Motor neuron (in vitro differentiated cells): ENCODE measurements around the gene INPP5D. TPM values are rescaled to one million over a fixed set of nuclear protein-coding genes. Genes with fewer than 3 reads are reported as not detected.
"Not testable (repeated sequence)": the region's sequence is repeated elsewhere in the genome, so short reads cannot be mapped to it uniquely, and the experiment has no call there.

Source experiments
- ATAC-seq, 8 experiments: fragments of 200-7000 bp; cut with Tn5 transposase; replicated peaks in 6 of 8; 2 replicates each; pipeline ENCODE4 v1.8.0; 2021; ENCODE audit warnings: mild to moderate bottlenecking in 8 of 8, moderate library complexity in 8 of 8
- H3K27ac ChIP-seq, 2 donors: fragments of 250-450 bp; sonication (Bioruptor Pico); 2 replicates each; pipeline ENCODE4 v1.9.0; 2021; ENCODE audit warnings: antibody characterized with exemption in 2 of 2, mild to moderate bottlenecking in 2 of 2, moderate library complexity in 1 of 2
- H3K4me1 ChIP-seq, 2 donors: fragments of 250-450 bp; sonication (Bioruptor Pico); replicated peaks in 1 of 2; 2 replicates each; pipeline ENCODE4 v1.6.1; 2021; ENCODE audit warnings: antibody characterized with exemption in 2 of 2, mild to moderate bottlenecking in 2 of 2, moderate library complexity in 1 of 2
- H3K4me3 ChIP-seq, 5 donors: fragments of 250-450 bp; sonication (Bioruptor Pico); 2 replicates each; pipeline ENCODE4 v1.9.0; 2021; ENCODE audit warnings: antibody characterized with exemption in 5 of 5, mild to moderate bottlenecking in 5 of 5, moderate library complexity in 4 of 5
- WGBS, 10 experiments: fragments of 450-650 bp; shearing (Covaris generic); methylation state at CpG; one replicate each; pipeline ENCODE4 v1.0.0; 2022; 5-methylcytosine and 5-hydroxymethylcytosine counted together
- in situ Hi-C, 9 experiments: fragments of 400-800 bp; cut with MboI; loops; one replicate each; pipeline ENCODE4 v1.15.0; 2021; ENCODE audit warnings: low sequenced_read_pairs in 9 of 9, low pct_unique_long_range_greater_than_20kb in 2 of 9; ENCODE audit not compliant: unreplicated experiment in 9 of 9
- total RNA-seq, 8 experiments: library from RNA; unstranded; fragments of 300-600 nt; gene quantifications; 2 replicates each; pipeline versions ENCODE4 v1.2.3 to v1.2.4, GENCODE V29; 2022

INPP5D gene
- total RNA-seq, 8 experiments from 2014 or later: 2.0 to 8.5 (median 3.8) TPM

DNA sequence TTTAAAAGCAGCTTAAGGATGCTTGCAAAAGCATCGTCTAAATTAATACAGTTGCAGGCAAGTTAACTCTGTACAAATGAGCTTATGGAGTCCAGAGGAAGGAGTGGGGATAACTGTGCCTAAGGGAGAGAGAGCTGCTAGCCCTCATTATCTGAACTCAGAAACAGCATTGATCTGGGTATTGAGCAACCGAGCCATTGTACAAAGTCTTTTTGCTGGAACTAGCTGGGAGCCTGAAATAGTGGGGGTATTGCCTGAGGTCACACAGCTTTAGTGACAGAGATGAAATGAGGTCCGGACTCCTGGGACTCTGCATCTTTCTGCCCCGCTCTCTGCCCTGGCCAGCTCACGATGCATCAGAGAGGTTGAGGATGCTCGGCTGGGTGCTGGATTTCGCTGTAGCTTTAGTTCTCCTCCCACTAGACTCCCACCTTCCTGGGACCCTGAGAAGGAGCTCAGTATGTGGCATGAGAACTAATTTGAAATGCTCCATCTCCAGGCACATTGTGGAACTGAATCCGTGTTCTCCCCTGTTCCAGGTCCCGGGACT lies 123.8 kb downstream of the INPP5D start:
- WGBS, 10 experiments: 20 to 90% (median 78%) methylated on average over 1 to 4 of the region's 9 CpGs; no CpG with 5 or more reads in 2 of the 10 experiments
- H3K27ac ChIP-seq: no peak overlapping the region
- no peak for ATAC-seq
- in situ Hi-C loops: no loop called here
- H3K4me1 ChIP-seq: peaks cover 3 to 26% of the 10 kb centered on the region in 2 donors
- H3K4me3 ChIP-seq: no peak overlapping the region

DNA sequence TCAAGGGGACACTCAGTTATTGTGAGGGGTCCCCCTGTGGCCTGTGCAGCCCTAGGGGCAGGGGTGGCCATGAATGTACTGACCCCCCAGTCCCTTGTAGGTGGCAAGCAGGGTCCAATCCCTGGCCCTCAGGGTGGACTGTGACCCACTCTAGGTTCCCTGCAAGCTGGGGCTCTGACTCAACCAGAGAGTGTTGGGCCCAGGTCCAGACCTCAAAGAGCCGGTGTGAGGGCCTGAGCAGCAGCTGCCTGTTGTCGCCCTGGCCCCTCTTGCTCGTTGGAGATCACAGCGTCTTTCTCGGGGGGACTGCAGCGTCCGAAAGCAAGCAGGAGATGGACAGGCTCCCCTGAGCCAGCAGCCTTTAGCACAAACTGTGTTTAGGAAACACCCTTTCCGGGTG lies 124.5 kb downstream of the INPP5D start:
- Histone ChIP-seq H3K4me3 (no peak overlapping the region), H3K4me1 (peaks cover 3 to 31% of the 10 kb centered on the region in 2 donors), H3K27ac (no peak overlapping the region)
- WGBS, 10 experiments: 20 to 100% (median 72%) methylated on average over 1 of the region's 8 CpGs; no CpG with 5 or more reads in 6 of the 10 experiments
- ATAC-seq: no peak
- in situ Hi-C loops: no loop called here

DNA sequence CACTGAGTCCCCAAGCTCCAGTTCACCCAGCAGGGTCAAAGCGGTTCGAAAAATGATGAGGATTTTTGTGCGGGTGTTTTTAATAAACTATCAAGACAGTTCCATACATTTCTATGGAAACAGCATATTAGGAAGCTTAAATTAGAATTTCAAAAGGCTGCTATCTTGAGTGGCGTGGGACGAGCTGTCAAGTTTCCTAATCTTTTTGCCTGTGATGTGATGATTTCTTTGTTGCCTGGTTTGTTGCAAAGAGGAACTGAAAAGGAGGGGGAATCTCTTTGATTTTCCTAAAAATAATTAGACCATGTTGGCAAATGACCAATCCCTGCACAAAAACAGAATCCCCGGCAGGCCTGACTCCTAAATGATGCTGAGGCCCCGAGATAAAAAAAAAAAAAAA lies 125.2 kb downstream of the INPP5D start:
- in situ Hi-C loops: no loop called here
- ATAC-seq: no peak
- Histone ChIP-seq H3K4me3 (no peak overlapping the region), H3K27ac (no peak overlapping the region), H3K4me1 (peaks cover 3 to 31% of the 10 kb centered on the region in 2 donors)
- WGBS, 10 experiments: 66 to 100% (median 81%) methylated on average over 2 to 7 of the region's 7 CpGs

DNA sequence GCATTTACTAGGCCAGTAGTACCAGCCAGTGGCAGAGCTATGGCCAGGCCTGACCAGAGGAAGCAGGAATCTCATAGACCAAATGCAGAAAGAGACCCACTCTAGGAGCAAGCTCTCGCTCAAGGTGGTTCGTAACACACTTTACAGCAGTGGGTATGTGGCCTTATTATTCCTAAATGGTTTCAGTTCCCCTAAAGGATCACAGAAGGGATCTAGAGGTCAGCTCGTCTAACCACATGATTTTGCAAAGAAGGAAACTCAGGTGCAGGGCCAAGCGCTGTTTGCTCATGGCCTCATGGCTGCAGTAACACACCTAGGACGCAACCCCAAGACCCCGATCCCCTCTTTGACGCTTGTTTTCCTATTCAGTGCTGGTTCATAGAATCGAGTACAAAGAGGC lies 125.8 kb downstream of the INPP5D start:
- in situ Hi-C loops: no loop called here
- ATAC-seq: no peak
- Histone ChIP-seq H3K27ac (no peak overlapping the region), H3K4me1 (peaks cover 3 to 31% of the 10 kb centered on the region in 2 donors), H3K4me3 (no peak overlapping the region)
- 62 to 100% (median 88%) methylated on average over 1 to 6 of the region's 8 CpGs; no CpG with 5 or more reads in 4 of the 10 experiments for whole genome bisulfite sequencing, 10 experiments

DNA sequence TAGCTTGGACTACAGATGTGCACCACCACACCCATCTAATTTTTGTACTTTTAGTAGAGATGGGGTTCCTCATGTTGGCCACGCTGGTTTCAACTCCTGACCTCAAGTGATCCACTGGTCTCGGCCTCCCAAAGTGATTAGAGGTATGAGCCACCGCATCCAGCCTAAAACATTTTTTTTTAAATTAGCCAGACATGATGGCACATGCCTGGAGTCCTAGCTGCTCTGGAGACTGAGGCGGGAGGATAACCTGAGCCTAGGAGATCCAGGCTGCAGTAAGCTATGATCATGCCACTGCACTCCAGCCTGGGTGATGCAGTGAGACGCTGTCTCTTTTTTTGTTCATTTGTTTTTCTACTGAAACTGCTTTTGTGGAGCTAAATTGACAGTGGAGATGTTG lies 126.7 kb downstream of the INPP5D start:
- 83 to 100% (median 93%) methylated on average over 1 to 3 of the region's 5 CpGs; no CpG with 5 or more reads in 5 of the 10 experiments for WGBS, 10 experiments
- Histone ChIP-seq H3K4me3 (no peak overlapping the region), H3K4me1 (peaks cover 3 to 38% of the 10 kb centered on the region in 2 donors), H3K27ac (no peak overlapping the region)
- ATAC-seq: no peak
- in situ Hi-C loops: no loop called here

DNA sequence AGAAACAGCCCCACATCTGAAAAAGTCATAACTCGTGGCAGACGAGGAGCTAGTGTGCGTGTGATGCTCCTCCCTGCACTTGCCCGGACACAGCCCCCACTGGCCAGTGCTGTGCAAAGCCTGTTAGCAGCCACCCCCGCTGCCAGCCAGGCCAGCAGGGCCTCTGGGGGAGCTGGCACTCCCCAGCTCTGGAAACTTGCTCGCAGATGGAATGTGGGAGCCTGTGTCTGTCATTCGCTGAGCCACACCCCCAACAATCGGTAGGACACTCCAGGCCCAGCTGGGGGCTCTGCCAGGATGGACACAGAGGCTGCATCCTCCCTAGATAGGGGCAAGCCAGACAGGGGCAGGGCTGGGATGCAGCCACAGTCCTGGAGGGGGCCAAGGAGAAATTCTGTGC lies 128.9 kb downstream of the INPP5D start:
- no peak overlapping the region for H3K27ac ChIP-seq
- peaks cover 3 to 36% of the 10 kb centered on the region in 2 donors for H3K4me1 ChIP-seq
- ATAC-seq: peak in 4 of 8 experiments; percentile 56 to 84 (median 72)
- H3K4me3 ChIP-seq: no peak overlapping the region
- in situ Hi-C loops: no loop called here
- WGBS, 10 experiments: 60 to 95% (median 75%) methylated on average over 1 to 3 of the region's 8 CpGs; no CpG with 5 or more reads in 6 of the 10 experiments

DNA sequence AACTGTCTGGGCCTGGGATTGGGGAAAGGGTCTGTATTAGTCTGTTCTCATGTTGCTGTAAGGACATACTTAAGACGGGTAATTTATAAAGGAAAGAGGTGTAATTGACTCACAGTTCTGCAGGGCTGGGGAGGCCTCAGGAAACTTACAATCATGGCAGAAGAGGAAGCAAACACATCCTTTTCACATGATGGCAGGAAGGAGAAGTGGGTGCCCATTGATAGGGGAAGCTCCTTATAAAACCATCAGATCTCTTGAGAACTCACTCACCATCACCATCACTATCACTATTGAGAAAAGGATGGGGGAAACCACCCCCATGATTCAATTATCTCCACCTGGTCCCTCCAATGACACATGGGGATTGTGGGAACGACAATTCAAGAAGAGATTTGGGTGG lies 130.9 kb downstream of the INPP5D start:
- ATAC-seq, in situ Hi-C loops, H3K27ac ChIP-seq, H3K4me3 ChIP-seq: not testable (repeated sequence)
- H3K4me1 ChIP-seq: peaks cover 0 to 29% of the 10 kb centered on the region in 2 donors
- 33 to 100% (median 65%) methylated on average over 1 to 2 of the region's 2 CpGs; no CpG with 5 or more reads in 4 of the 10 experiments for WGBS, 10 experiments

DNA sequence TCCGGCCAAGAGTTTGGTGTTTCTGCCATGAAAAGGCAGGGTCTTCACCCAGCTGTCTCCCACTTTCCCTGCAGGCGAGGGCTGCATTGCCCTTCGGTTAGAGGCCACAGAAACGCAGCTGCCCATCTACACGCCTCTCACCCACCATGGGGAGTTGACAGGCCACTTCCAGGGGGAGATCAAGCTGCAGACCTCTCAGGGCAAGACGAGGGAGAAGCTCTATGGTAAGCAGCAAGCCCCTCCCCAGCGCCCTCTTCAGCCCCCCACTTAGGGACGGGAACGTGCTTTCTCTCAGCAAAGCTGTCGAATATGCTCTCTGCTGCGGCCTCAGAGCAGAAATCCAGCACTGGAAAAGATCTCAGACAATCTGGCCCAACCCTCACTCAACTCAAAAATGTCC lies 133.6 kb downstream of the INPP5D start:
- no peak for ATAC-seq
- Histone ChIP-seq H3K27ac (no peak overlapping the region), H3K4me3 (no peak overlapping the region), H3K4me1 (peaks cover 0 to 15% of the 10 kb centered on the region in 2 donors)
- in situ Hi-C loops: no loop called here
- 60 to 100% (median 85%) methylated on average over 1 to 4 of the region's 11 CpGs; no CpG with 5 or more reads in 3 of the 10 experiments for whole genome bisulfite sequencing, 10 experiments

DNA sequence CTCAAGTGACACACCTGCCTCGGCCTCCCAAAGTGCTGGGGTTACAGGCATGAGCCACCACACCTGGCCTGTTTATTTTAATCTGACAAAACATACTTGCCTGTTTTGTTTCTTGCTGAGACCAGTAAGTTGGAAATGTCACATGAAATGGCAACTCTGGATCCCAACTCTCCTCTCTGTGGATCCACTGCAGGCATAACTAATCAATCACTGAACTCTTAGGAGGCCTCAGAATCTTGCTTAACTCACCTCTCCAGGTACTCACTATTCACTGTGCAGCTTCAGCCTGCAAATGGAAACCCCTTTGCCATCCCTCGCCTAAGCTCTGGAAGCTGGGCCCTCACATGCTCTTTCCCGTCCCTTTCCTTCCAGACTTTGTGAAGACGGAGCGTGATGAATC lies 134.9 kb downstream of the INPP5D start:
- no peak for ATAC-seq
- in situ Hi-C loops: no loop called here
- WGBS, 10 experiments: 70 to 100% (median 82%) methylated on average over 1 to 2 of the region's 5 CpGs; no CpG with 5 or more reads in 6 of the 10 experiments

DNA sequence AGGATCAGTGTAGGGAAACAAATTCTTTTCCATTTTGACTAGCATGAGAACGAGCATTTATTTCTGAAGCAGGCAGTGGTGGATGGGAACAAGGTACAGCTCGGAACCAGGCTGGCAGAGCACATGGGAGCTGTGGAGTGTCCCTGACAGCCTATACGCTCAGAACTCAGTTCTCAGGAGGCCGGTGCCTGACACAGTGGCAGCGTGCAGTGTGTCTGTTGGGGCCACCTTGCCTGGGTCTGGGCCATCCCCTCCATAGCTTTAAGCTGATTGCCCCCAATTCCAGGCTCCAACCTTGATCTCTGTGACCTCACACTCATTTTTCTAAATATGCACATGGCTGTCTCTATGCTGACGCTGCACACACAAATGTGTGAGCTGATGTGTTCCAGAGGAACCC lies 136.9 kb downstream of the INPP5D start:
- H3K27ac ChIP-seq: no peak overlapping the region
- no peak overlapping the region for H3K4me3 ChIP-seq
- in situ Hi-C loops: no loop called here
- peaks cover 0 to 10% of the 10 kb centered on the region in 2 donors for H3K4me1 ChIP-seq
- ATAC-seq: no peak
- WGBS, 10 experiments: 0 to 87% (median 83%) methylated on average over 1 to 5 of the region's 6 CpGs; no CpG with 5 or more reads in 5 of the 10 experiments

More for the DNA sequence above, 134.9 kb downstream of the INPP5D start:
- Histone ChIP-seq H3K4me3 (no peak overlapping the region), H3K4me1 (peaks cover 0 to 8% of the 10 kb centered on the region in 2 donors), H3K27ac (no peak overlapping the region)

DNA sequence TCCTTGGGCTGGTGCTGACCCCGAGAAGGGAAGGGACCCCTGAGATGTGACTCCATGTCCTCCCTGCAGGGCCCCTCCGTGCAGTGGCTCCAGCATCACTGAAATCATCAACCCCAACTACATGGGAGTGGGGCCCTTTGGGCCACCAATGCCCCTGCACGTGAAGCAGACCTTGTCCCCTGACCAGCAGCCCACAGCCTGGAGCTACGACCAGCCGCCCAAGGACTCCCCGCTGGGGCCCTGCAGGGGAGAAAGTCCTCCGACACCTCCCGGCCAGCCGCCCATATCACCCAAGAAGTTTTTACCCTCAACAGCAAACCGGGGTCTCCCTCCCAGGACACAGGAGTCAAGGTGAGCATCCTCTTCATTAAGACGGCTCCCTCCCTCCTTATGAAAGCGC lies 137.9 kb downstream of the INPP5D start:
- Histone ChIP-seq H3K4me3 (no peak overlapping the region), H3K27ac (no peak overlapping the region), H3K4me1 (peaks cover 0 to 10% of the 10 kb centered on the region in 2 donors)
- 20 to 100% (median 76%) methylated on average over 1 to 3 of the region's 12 CpGs; no CpG with 5 or more reads in 6 of the 10 experiments for WGBS, 10 experiments
- ATAC-seq: no peak
- in situ Hi-C loops: no loop called here

DNA sequence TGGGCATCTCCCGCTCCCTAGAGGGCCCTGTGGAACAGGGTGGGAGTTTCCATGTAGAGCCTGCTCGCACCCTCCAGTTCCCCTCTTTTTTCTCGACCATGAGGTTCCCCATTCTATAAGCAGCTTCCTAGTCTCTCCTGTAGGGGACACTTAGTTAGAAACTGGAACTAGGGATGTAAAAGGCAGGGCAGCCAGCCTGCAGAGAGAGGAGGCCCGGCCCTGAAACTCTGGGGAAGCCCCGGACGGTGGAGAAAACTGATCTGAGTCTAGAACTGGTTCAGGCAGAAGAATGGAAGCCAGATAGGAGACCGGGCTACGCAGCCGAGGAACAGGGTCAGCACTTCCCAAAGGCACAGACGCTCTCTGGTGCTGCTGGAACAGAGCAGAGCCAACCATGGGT lies 139.7 kb downstream of the INPP5D start:
- 60 to 94% (median 87%) methylated on average over 1 to 9 of the region's 10 CpGs; no CpG with 5 or more reads in 4 of the 10 experiments for WGBS, 10 experiments
- no peak for ATAC-seq
- H3K27ac ChIP-seq: no peak overlapping the region
- in situ Hi-C loops: no loop called here
- H3K4me3 ChIP-seq: no peak overlapping the region
- H3K4me1 ChIP-seq: peaks cover 0 to 10% of the 10 kb centered on the region in 2 donors

DNA sequence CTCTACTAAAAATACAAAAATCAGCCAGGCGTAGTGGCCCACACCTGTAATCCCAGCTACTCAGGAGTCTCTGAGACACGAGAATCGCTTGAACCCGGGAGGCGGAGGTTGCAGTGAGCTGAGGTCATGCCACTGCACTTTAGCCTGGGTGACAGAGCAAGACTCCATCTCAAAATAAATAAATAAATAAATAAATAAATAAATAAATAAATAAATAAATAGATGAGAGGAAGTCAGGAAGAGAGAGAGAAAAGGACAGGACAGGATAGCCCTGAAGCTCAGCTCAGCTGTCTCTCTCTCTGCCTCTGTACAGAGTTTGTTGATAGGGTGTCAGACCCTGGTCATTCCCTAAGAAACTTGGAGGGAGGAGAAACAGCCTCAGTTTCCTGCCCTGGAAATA lies 140.6 kb downstream of the INPP5D start:
- peaks cover 0 to 10% of the 10 kb centered on the region in 2 donors for H3K4me1 ChIP-seq
- ATAC-seq: peak in 1 of 8 experiments; percentile 60
- 79 to 95% (median 91%) methylated on average over 4 of the region's 5 CpGs; no CpG with 5 or more reads in 7 of the 10 experiments for WGBS, 10 experiments
- in situ Hi-C loops, H3K4me3 ChIP-seq, H3K27ac ChIP-seq: not testable (repeated sequence)
